Measurements from ENCODE around the gene WDR36.

- no peak for TF ChIP-seq RCOR1 (IDR thresholded peaks at IDR 0.05; ENCODE audit: low read length)
- no peak for TF ChIP-seq CTCF (IDR thresholded peaks at IDR 0.05)
- TF ChIP-seq RAD21 (IDR thresholded peaks at IDR 0.05; ENCODE audit: low read length) = no peak
- TF ChIP-seq RXRA (IDR thresholded peaks at IDR 0.05; ENCODE audit: borderline replicate concordance, low read depth) = no peak
- TF ChIP-seq EZH2phosphoT487 (IDR thresholded peaks at IDR 0.05; ENCODE audit: borderline replicate concordance, low read depth) = no peak
- no peak for TF ChIP-seq REST (IDR thresholded peaks at IDR 0.05; ENCODE audit: low read depth, low read length)
- no peak for TF ChIP-seq RFX5 (IDR thresholded peaks at IDR 0.05; ENCODE audit: low read length)
- TF ChIP-seq SMC3 (IDR thresholded peaks at IDR 0.05; ENCODE audit: low read depth, low read length) = no peak
- no peak for TF ChIP-seq EP300 (IDR thresholded peaks at IDR 0.05; ENCODE audit: borderline replicate concordance in 1 of 2, low read depth in 1 of 2, low read length in 1 of 2)
- no peak for TF ChIP-seq YY1 (IDR thresholded peaks at IDR 0.05; ENCODE audit: low read depth)
- no peak for TF ChIP-seq CHD2 (IDR thresholded peaks at IDR 0.05; ENCODE audit: low read length, partially characterized antibody)
- no peak for TF ChIP-seq TAF1 (IDR thresholded peaks at IDR 0.05; ENCODE audit: borderline replicate concordance, low read depth, low read length)
These were observed 78.1 kb downstream of the WDR36 start for GRCh38 chr5:111170279-111170678.

All from SK-N-SH (cell line).